Measurements from ENCODE around the gene GMDS. TPM values are rescaled to one million over a fixed set of nuclear protein-coding genes. Genes with fewer than 3 reads are reported as not detected.

Gene GMDS
- total and polyA plus RNA-seq, 11 donors, result 4.5 to 10.7 (median 7.0) TPM

- H3K27me3 ChIP-seq, result no peaks in the 10 kb centered on the region
- peaks cover 0 to 11% (median 0%) of the 10 kb centered on the region in 12 donors for H3K4me1 ChIP-seq
- peaks cover 0 to 31% (median 20%) of the 10 kb centered on the region in 9 donors for H3K36me3 ChIP-seq
- H3K27ac ChIP-seq, result peak overlapping the region in 1 of 12 donors; percentile 3
- intact Hi-C loops (cut with DNase I), result no loop called here
- DNase-seq (no peak), ATAC-seq (no peak)
- H3K9me3 ChIP-seq, result peaks cover 0 to 16% (median 3%) of the 10 kb centered on the region in 12 donors
- WGBS, 4 donors, result 66 to 75% (median 71%) methylated on average over 8 of the region's 8 CpGs
- no peak overlapping the region for H3K4me3 ChIP-seq
- TF ChIP-seq CTCF (IDR thresholded peaks at IDR 0.05) (no peak), POLR2A (IDR thresholded peaks at IDR 0.05) (no peak)
Observed at GRCh38 chr6:2274981-2275891, 29.8 kb upstream of the GMDS start.

- no peaks in the 10 kb centered on the region for H3K27me3 ChIP-seq
- TF ChIP-seq POLR2A (IDR thresholded peaks at IDR 0.05) (no peak), CTCF (IDR thresholded peaks at IDR 0.05) (no peak)
- WGBS, 4 donors, result 89 to 94% (median 92%) methylated on average over 3 of the region's 3 CpGs
- H3K4me3 ChIP-seq, result no peak overlapping the region
- peaks cover 0 to 41% (median 25%) of the 10 kb centered on the region in 9 donors for H3K36me3 ChIP-seq
- DNase-seq, result no peak
- ATAC-seq, result no peak
- no peaks in the 10 kb centered on the region for H3K9me3 ChIP-seq
- intact Hi-C loops (cut with DNase I), result no loop called here
- H3K27ac ChIP-seq, result no peak overlapping the region
- peaks cover 0 to 11% (median 0%) of the 10 kb centered on the region in 12 donors for H3K4me1 ChIP-seq
Observed at GRCh38 chr6:2272696-2273095, 27.3 kb upstream of the GMDS start.

GRCh38 chr6:2270054-2270453, 24.6 kb upstream of the GMDS start:
- DNase-seq (no peak), ATAC-seq (no peak)
- no peaks in the 10 kb centered on the region for H3K27me3 ChIP-seq
- H3K4me1 ChIP-seq, result peaks cover 0 to 3% (median 0%) of the 10 kb centered on the region in 12 donors
- TF ChIP-seq POLR2A (IDR thresholded peaks at IDR 0.05) (no peak), CTCF (IDR thresholded peaks at IDR 0.05) (no peak)
- peaks cover 0 to 47% (median 25%) of the 10 kb centered on the region in 9 donors for H3K36me3 ChIP-seq
- H3K4me3 ChIP-seq, result no peak overlapping the region
- no peak overlapping the region for H3K27ac ChIP-seq
- intact Hi-C loops (cut with DNase I), result no loop called here
- WGBS, 4 donors, result 89 to 98% (median 96%) methylated on average over 3 of the region's 3 CpGs
- no peaks in the 10 kb centered on the region for H3K9me3 ChIP-seq

GRCh38 chr6:2266841-2267240, 21.4 kb upstream of the GMDS start:
- no peaks in the 10 kb centered on the region for H3K27me3 ChIP-seq
- ATAC-seq (no peak), DNase-seq (no peak)
- TF ChIP-seq POLR2A (IDR thresholded peaks at IDR 0.05) (no peak), CTCF (IDR thresholded peaks at IDR 0.05) (no peak)
- intact Hi-C loops (cut with DNase I), result no loop called here
- H3K4me1 ChIP-seq, result no peaks in the 10 kb centered on the region
- no peak overlapping the region for H3K27ac ChIP-seq
- no peak overlapping the region for H3K4me3 ChIP-seq
- H3K36me3 ChIP-seq, result peaks cover 0 to 36% (median 7%) of the 10 kb centered on the region in 9 donors
- no peaks in the 10 kb centered on the region for H3K9me3 ChIP-seq
- 85 to 98% (median 93%) methylated on average over 1 of the region's 1 CpG for WGBS, 4 donors

Data from heart left ventricle (tissue), 16 donors.